GM21381 (cell line): ENCODE measurements around the gene STEAP2.

Experiments used
- ATAC-seq: cut with Tn5 transposase; IDR thresholded peaks from one replicate; pipeline ENCODE4 v1.9.1; 2021; ENCODE audit warnings: mild to moderate bottlenecking, moderate library complexity; ENCODE audit not compliant: unreplicated experiment

Gene STEAP2

DNA sequence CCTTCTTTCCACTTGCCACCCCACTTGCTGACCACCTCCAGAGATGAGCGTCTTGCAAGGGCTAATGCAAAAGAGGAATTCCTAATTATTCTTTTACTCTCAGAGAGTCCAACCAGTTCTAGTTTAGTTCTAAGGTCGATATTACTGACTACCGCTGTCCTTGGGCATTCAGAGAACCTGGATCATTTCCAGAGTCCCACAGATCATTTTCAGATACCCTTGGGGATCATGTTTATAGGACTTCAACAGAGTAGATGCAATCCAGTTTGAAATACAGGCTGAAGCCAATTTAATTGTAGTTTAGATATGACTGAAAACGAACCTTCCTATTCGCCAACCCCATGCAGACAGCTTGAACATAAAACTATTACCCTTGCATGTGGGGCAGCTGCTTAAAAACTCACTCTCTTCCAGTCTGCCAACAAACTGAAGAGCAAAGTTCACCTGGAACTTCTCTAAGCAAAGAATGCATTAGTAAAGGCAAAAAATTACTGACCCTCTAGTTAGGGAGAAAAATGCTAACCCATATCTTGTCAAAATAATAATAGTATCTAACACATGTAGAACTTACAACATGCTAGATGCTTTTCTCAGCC is 55.8 kb downstream of the STEAP2 start:
- no peak for ATAC-seq

DNA sequence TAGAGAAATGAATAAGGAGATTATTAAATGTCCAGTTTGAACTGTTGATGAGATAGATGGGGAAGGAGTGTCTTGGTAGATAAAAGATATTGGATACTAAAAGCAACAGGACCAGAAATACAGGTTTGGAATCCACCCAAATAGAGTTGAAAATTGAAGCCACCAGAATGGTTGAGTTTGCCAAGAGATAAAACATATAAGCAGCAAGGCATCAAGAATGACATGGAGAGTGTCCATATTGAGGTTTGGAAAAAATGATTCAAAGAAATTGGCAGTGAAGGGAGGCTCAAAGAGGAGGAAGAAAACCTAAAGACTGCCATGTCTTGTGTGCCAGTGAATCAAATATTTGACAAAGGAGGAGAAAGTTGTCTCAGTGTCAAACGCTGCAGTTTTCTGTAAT is 57.6 kb downstream of the STEAP2 start:
- ATAC-seq: no peak

- ATAC-seq: no peak
These were observed 59.1 kb downstream of the STEAP2 start for GRCh38 chr7:90270431-90271178.

- ATAC-seq: no peak
These were observed 60.2 kb downstream of the STEAP2 start for GRCh38 chr7:90271753-90272152.

- ATAC-seq: no peak
These were observed 60.7 kb downstream of the STEAP2 start for GRCh38 chr7:90272242-90272641.

GRCh38 chr7:90274161-90274560 is 62.6 kb downstream of the STEAP2 start:
- no peak for ATAC-seq

GRCh38 chr7:90276033-90276728 is 64.6 kb downstream of the STEAP2 start:
- no peak for ATAC-seq
